ENCODE measurements around the gene TRAF4.

TRAF4 gene

GRCh38 chr17:28712705-28713415 is 31.0 kb upstream of the TRAF4 start:
- TF ChIP-seq, protein P1, sequence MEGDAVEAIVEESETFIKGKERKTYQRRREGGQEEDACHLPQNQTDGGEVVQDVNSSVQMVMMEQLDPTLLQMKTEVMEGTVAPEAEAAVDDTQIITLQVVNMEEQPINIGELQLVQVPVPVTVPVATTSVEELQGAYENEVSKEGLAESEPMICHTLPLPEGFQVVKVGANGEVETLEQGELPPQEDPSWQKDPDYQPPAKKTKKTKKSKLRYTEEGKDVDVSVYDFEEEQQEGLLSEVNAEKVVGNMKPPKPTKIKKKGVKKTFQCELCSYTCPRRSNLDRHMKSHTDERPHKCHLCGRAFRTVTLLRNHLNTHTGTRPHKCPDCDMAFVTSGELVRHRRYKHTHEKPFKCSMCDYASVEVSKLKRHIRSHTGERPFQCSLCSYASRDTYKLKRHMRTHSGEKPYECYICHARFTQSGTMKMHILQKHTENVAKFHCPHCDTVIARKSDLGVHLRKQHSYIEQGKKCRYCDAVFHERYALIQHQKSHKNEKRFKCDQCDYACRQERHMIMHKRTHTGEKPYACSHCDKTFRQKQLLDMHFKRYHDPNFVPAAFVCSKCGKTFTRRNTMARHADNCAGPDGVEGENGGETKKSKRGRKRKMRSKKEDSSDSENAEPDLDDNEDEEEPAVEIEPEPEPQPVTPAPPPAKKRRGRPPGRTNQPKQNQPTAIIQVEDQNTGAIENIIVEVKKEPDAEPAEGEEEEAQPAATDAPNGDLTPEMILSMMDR (conservative IDR thresholded peaks at IDR 0.05; ENCODE audit: low read depth), result no peak
- CTCF ChIA-PET, result interaction anchor here (0.5 to 1.0 kb wide), 3 partner anchors 9 to 14 kb away, joined by 3 to 5 read pairs (median 4); no protein-coding TSS in a partner anchor
- POLR2A ChIA-PET (ENCODE audit: low non-redundant PET), result interaction anchor here (0.5 kb wide), 1 partner anchor 140 kb away, joined by 4 read pairs; no protein-coding TSS in a partner anchor
- H3K27ac ChIP-seq, result peak overlapping the region; percentile 96
- DNase-seq (ENCODE audit: low spot score), result no peak

DNA sequence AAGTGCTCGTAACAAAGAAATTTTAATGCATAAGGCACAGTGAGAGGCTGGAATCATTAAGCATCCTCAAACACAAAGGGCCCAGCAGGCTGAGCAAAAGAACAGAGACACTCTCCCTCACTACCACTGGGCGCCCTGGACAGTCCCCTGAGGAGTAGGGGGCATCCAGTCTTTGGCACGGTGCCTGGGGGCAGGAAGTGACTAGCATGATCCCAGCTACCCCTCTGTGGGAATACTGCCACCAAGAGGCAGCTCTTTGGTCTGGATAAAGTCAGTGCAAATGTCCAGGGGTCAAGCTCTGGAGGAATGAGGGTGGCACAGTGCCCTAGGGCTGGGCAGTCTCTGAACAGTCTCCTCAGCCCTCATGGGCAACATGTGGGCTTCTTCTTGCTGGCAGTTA is 29.5 kb upstream of the TRAF4 start:
- no peak for DNase-seq (ENCODE audit: low spot score)
- TF ChIP-seq, protein P1 (conservative IDR thresholded peaks at IDR 0.05; ENCODE audit: low read depth), result no peak
- H3K27ac ChIP-seq, result peak overlapping the region; percentile 96
- ChIA-PET CTCF (interaction anchor here (0.7 kb wide), 1 partner anchor 521 kb away, joined by 3 read pairs; no protein-coding TSS in a partner anchor), POLR2A (ENCODE audit: low non-redundant PET) (no interaction called here)

DNA sequence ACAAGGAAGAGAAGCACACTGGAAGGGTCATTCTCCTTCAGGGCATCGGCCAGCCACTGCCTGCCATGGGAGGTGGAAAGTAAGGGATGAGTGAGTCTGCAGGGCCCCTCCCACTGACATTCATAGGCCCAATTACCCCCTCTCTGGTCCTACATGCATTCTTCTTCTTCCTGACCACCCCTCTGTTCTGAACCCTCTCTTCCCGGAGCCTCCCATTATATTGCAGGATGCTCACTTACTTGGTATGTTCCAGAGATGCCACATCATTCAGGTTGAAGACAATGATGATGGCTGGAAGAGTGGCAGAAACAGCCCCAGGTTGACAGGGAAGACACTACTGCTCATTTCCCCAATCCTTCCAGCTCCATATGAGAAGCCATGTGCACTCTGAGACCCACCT is 28.6 kb upstream of the TRAF4 start:
- ChIA-PET CTCF (no interaction called here), POLR2A (ENCODE audit: low non-redundant PET) (interaction anchor here (0.5 kb wide), 1 partner anchor 10 kb away, joined by 3 read pairs; no protein-coding TSS in a partner anchor)
- DNase-seq (ENCODE audit: low spot score), result no peak
- peak overlapping the region; percentile 96 for H3K27ac ChIP-seq
- TF ChIP-seq, protein P1 (conservative IDR thresholded peaks at IDR 0.05; ENCODE audit: low read depth), result no peak

- no peak for DNase-seq (ENCODE audit: low spot score)
- POLR2A ChIA-PET (ENCODE audit: low non-redundant PET), result interaction anchor here (0.7 to 1.1 kb wide), 2 partner anchors 56 to 68 kb away, joined by 4 read pairs; partner anchors contain the start of gene SDF2
- TF ChIP-seq, protein P1 (conservative IDR thresholded peaks at IDR 0.05; ENCODE audit: low read depth), result no peak
- CTCF ChIA-PET, result no interaction called here
- peak overlapping the region; percentile 99 for H3K27ac ChIP-seq
These were observed 26.9 kb upstream of the TRAF4 start for GRCh38 chr17:28716740-28717577.

DNA sequence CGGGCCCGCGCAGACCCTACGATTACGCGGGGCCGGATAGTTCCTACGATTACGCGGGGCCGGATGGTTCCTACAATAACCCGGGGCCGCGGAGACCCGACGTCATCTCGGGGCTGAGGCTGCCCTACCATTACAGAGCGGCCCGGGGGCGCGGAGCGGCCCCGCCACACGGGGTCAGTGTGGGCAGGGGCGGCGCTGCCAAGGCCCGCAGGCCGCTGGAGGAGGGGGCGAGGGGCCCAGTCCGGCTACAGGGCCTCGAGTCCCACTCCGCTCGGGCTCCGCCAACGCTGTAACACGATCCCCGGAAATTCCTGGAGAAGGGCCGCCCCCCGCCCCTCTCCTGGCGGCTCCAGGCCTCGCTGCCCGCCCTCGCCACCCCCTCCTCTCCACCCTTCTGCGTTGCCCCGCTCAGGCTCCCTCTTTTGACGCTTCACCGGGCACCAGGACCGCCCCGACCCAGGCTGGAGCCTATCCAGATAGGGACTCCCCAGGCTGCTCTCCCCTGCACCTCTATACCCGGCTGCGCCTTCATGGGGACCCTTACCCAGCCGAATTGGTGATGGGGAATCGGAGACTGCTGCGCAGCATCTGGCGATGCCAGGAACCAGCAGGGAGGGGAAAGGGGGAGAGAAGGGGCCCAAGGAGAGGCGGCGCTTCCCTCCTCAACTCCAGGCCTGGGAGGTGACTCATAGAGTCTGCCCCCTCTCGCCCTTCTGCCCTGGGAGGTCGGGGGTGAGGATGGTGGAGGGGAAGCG is 26.1 kb upstream of the TRAF4 start, which contains the start of gene RAB34:
Gene RAB34 (minus strand): TSS at position 291 of the 755 bp plus-strand sequence. CDS start 602 bp downstream, outside the sequence.
- ChIA-PET POLR2A (ENCODE audit: low non-redundant PET) (interaction anchor here (0.7 to 1.1 kb wide), 2 partner anchors 56 to 68 kb away, joined by 4 read pairs; partner anchors contain the start of gene SDF2), CTCF (no interaction called here)
- TF ChIP-seq, protein P1 (conservative IDR thresholded peaks at IDR 0.05; ENCODE audit: low read depth), result peak; percentile 44; the same call in 1 of the 2 replicates
- peak within 1 kb of the TSS; percentile 99 for H3K27ac ChIP-seq
- peak; percentile 66 for DNase-seq (ENCODE audit: low spot score)

All from RWPE1 (cell line).